ENCODE data around the gene TRAPPC2B.

The TRAPPC2B gene

DNA sequence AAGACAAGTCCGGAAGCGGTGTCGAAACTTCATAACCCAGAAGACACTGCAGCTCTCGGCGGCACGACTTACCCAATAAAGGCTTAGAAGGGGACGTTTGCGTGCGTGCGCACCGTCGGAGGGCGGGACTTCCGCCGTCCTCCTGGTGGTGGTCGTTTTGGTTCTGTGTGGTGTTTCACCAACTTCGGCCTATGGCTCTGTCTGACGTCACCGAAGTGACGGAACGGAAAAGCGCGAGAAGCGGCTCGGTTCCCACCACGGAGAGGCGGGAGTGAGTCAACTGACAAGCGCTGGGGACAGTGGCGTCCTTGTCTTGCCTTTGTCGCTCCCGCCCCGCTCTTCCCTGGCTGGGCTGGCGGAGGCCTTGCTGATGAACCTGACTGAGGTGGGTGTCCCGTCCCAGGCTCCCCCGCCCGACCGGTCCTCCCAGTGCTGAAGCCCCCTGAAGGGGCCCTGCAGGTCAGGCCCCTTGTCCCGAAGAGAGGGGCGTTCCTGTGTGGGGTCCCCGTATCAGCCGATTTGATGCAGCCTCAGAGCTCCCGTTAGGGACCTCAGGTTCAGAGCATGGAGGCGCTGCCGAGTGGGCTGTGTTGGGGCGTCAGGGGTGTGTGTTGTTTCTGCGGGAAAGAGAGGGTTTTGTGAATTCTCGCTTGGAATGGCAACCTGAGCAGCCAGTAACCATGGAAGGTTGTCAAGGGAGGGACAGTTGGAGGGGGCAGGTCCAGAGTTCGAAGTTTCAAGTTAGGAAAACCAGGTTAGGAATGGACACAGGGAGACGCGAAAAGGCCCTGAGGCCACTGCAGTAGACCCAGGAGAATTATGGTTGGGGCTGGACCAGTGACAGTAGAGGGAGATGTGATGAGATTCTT, 26.6 kb downstream of the TRAPPC2B start, which contains the start of gene ZNF548 (continued):
- TF ChIP-seq ZNF175 (tag by site-specific recombination; IDR thresholded peaks at IDR 0.05) (no peak), ZFP37 (tag by site-specific recombination; IDR thresholded peaks at IDR 0.05) (peak; percentile 74; the same call in 1 of the 2 replicates), ZNF292 (tag by site-specific recombination; IDR thresholded peaks at IDR 0.05; ENCODE audit: borderline replicate concordance, low read depth) (no peak), ZFHX2 (tag by site-specific recombination; conservative IDR thresholded peaks at IDR 0.05) (peak; percentile 62), ZNF660 (tag by site-specific recombination; IDR thresholded peaks at IDR 0.05) (peak; percentile 63; the same call in 1 of the 2 replicates), SP3 (tag by site-specific recombination; IDR thresholded peaks at IDR 0.05) (peak; percentile 68), KLF10 (tag by site-specific recombination; IDR thresholded peaks at IDR 0.05) (no peak), YY2 (tag by site-specific recombination; IDR thresholded peaks at IDR 0.05) (no peak), ZNF621 (tag by site-specific recombination; IDR thresholded peaks at IDR 0.05) (no peak), ZNF561 (tag by site-specific recombination; IDR thresholded peaks at IDR 0.05; ENCODE audit: borderline replicate concordance) (0 out of 2 replicates have a peak, but pooled peaks have one; percentile 43), KLF8 (tag by site-specific recombination; IDR thresholded peaks at IDR 0.05) (peak; percentile 15; the same call in 1 of the 2 replicates), KLF1 (tag by site-specific recombination; IDR thresholded peaks at IDR 0.05) (no peak), BCL11A (tag by site-specific recombination; IDR thresholded peaks at IDR 0.05; ENCODE audit: low read depth) (no peak), ZNF792 (tag by site-specific recombination; IDR thresholded peaks at IDR 0.05) (no peak), SP7 (tag by site-specific recombination; IDR thresholded peaks at IDR 0.05) (peak; percentile 23; the same call in 1 of the 2 replicates)
- TF ChIP-seq, protein P1, sequence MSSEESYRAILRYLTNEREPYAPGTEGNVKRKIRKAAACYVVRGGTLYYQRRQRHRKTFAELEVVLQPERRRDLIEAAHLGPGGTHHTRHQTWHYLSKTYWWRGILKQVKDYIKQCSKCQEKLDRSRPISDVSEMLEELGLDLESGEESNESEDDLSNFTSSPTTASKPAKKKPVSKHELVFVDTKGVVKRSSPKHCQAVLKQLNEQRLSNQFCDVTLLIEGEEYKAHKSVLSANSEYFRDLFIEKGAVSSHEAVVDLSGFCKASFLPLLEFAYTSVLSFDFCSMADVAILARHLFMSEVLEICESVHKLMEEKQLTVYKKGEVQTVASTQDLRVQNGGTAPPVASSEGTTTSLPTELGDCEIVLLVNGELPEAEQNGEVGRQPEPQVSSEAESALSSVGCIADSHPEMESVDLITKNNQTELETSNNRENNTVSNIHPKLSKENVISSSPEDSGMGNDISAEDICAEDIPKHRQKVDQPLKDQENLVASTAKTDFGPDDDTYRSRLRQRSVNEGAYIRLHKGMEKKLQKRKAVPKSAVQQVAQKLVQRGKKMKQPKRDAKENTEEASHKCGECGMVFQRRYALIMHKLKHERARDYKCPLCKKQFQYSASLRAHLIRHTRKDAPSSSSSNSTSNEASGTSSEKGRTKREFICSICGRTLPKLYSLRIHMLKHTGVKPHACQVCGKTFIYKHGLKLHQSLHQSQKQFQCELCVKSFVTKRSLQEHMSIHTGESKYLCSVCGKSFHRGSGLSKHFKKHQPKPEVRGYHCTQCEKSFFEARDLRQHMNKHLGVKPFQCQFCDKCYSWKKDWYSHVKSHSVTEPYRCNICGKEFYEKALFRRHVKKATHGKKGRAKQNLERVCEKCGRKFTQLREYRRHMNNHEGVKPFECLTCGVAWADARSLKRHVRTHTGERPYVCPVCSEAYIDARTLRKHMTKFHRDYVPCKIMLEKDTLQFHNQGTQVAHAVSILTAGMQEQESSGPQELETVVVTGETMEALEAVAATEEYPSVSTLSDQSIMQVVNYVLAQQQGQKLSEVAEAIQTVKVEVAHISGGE (tag by site-specific recombination; conservative IDR thresholded peaks at IDR 0.05; ENCODE audit: low read depth) = peak; percentile 94
- TF ChIP-seq, protein P2, sequence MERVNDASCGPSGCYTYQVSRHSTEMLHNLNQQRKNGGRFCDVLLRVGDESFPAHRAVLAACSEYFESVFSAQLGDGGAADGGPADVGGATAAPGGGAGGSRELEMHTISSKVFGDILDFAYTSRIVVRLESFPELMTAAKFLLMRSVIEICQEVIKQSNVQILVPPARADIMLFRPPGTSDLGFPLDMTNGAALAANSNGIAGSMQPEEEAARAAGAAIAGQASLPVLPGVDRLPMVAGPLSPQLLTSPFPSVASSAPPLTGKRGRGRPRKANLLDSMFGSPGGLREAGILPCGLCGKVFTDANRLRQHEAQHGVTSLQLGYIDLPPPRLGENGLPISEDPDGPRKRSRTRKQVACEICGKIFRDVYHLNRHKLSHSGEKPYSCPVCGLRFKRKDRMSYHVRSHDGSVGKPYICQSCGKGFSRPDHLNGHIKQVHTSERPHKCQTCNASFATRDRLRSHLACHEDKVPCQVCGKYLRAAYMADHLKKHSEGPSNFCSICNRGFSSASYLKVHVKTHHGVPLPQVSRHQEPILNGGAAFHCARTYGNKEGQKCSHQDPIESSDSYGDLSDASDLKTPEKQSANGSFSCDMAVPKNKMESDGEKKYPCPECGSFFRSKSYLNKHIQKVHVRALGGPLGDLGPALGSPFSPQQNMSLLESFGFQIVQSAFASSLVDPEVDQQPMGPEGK (tag by site-specific recombination; IDR thresholded peaks at IDR 0.05) = peak; percentile 38
- TF ChIP-seq, protein P3, sequence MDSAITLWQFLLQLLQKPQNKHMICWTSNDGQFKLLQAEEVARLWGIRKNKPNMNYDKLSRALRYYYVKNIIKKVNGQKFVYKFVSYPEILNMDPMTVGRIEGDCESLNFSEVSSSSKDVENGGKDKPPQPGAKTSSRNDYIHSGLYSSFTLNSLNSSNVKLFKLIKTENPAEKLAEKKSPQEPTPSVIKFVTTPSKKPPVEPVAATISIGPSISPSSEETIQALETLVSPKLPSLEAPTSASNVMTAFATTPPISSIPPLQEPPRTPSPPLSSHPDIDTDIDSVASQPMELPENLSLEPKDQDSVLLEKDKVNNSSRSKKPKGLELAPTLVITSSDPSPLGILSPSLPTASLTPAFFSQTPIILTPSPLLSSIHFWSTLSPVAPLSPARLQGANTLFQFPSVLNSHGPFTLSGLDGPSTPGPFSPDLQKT (IDR thresholded peaks at IDR 0.05; ENCODE audit: borderline replicate concordance, low read depth, low read length) = peak; percentile 15; the same call in 1 of the 2 replicates
- TF ChIP-seq, protein P4, sequence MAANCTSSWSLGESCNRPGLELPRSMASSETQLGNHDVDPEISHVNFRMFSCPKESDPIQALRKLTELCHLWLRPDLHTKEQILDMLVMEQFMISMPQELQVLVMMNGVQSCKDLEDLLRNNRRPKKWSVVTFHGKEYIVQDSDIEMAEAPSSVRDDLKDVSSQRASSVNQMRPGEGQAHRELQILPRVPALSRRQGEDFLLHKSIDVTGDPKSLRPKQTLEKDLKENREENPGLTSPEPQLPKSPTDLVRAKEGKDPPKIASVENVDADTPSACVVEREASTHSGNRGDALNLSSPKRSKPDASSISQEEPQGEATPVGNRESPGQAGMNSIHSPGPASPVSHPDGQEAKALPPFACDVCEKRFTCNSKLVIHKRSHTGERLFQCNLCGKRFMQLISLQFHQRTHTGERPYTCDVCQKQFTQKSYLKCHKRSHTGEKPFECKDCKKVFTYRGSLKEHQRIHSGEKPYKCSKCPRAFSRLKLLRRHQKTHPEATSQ (tag by site-specific recombination; IDR thresholded peaks at IDR 0.05) = no peak
- TF ChIP-seq, protein P5, sequence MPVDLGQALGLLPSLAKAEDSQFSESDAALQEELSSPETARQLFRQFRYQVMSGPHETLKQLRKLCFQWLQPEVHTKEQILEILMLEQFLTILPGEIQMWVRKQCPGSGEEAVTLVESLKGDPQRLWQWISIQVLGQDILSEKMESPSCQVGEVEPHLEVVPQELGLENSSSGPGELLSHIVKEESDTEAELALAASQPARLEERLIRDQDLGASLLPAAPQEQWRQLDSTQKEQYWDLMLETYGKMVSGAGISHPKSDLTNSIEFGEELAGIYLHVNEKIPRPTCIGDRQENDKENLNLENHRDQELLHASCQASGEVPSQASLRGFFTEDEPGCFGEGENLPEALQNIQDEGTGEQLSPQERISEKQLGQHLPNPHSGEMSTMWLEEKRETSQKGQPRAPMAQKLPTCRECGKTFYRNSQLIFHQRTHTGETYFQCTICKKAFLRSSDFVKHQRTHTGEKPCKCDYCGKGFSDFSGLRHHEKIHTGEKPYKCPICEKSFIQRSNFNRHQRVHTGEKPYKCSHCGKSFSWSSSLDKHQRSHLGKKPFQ (tag by site-specific recombination; IDR thresholded peaks at IDR 0.05) = peak; percentile 85
